ENCODE measurements around the gene IARS2.

GRCh38 chr1:220137019-220137786, 43.3 kb downstream of the IARS2 start:
- TF ChIP-seq POLR2AphosphoS5 (IDR thresholded peaks at IDR 0.05; ENCODE audit: low read depth), result no peak
- no peak for TF ChIP-seq CTCF (IDR thresholded peaks at IDR 0.05; ENCODE audit: insufficient read depth, low read length)

All from HL-60 (cell line).